Astrocyte of the hippocampus (primary cell): ENCODE data around the gene RALB.

ENCODE experiments used
- DNase-seq: peaks from one replicate; pipeline ENCODE4 v3.0.0; 2011; ENCODE audit warnings: low read depth, low spot score

Gene RALB

DNA sequence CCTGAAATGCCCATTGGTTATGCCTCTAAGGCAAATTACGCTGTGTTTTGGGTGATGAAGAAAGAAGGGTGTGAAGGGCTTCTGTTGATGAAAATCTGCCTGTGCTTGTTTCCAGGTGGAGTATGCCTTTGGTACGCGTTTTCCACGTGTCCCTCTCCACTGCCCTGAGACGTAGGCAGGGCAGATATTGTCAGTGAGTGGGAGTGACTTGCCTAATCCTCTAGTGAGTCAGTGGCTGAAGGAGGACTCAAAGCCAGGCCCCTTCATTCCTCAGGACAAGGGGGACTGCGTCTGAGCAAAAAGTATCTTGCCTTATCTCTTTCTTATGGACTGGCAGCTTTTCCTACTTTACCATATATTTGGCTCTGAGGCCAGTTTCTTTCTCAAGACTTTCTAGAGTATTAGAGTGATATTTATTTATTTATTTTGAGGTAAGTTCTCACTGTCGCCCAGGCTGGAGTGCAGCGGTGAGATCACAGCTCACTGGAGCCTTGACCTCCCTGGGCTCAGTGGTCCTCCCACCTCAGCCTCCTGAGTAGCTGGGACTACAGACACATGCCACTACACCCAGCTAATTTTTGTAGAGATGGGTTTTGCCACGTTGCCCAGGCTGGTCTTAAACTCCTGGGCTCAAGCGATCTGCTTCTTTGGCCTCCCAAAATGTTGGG is 10.2 kb downstream of the RALB start:
- peak; percentile 34 for DNase-seq

DNA sequence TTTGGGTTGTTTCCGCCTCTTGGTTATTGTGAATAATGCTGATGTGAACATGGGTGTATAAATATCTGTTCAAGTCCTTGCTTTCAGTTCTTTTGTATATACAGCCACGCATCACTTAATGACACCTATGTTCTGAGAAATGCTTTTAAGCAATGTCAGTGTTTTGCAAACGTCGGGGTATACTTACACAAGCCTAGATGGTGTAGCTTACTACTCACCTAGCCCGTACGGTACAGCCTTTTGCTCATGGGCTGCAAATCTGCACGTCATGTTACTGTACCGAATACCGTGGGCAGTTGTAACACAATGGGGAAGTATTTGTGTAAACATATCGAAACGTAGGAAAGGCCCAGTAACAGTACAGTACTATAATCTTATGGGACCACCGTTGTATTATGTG is 12.4 kb downstream of the RALB start:
- no peak for DNase-seq

DNA sequence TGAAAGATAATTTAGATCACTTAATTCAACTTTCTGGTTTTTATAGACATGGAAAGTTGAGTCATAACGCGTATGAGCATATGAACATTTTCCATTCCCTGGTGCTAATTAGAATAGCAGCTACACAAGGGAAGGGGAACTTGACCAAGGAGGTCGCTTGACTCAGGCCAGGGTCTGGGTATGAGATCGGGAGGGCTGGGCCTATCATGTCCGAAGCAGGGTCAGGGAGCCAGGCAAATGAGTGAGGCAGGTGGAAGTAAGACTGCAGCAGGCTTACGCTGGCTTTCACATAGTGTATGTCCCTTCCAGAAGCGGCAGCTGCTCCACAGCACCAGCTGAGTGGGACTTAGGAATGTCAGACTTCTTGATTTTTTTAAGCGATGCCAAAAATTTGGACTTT is 14.7 kb downstream of the RALB start:
- DNase-seq: no peak

DNA sequence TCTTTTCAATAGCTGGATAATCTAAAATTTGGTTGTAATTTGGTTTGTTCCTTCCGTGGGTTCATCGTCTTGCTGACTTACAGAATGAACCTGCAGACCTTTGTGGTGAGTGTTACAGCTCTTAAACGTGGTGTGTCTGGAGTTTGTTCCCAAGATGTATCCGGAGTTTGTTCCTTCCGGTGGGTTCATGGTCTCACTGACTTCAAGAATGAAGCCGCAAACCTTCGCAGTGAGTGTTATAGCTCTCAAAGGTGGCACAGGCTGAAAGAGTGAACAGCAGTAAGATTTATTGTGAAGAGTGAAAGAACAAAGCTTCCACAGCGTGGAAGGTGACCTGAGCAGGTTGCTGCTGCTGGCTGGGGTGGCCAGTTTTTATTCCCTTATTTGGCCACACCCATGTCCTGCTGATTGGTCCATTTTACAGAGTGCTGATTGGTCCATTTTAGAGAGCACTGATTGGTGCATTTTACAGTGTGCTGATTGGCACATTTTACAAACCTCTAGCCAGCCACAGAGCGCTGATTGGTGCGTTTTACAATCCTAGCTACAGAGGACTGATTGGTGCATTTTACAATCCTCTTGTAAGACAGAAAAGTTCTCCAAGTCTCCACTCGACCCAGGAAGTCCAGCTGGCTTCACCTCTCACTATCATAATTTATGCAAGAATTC is 16.6 kb downstream of the RALB start:
- DNase-seq: no peak

DNA sequence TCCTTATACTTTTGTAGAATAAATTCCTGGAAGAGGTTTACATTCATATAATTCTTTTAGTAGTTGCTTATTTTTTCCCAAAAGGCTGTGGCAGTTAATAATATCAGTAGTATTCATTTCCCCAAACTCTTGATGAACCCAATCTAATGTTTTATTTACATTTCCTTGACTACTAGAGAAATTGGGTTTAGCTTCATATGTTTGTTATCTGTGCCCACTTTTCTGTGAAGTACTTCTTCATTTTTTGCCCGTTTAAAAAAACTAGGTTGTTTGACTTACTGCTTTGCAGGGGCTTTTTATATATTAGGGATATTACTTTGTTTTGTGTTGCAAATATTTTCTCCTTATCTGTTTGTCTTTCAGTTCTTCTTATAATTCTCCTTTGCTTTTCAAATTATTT is 17.2 kb downstream of the RALB start:
- DNase-seq: no peak

DNA sequence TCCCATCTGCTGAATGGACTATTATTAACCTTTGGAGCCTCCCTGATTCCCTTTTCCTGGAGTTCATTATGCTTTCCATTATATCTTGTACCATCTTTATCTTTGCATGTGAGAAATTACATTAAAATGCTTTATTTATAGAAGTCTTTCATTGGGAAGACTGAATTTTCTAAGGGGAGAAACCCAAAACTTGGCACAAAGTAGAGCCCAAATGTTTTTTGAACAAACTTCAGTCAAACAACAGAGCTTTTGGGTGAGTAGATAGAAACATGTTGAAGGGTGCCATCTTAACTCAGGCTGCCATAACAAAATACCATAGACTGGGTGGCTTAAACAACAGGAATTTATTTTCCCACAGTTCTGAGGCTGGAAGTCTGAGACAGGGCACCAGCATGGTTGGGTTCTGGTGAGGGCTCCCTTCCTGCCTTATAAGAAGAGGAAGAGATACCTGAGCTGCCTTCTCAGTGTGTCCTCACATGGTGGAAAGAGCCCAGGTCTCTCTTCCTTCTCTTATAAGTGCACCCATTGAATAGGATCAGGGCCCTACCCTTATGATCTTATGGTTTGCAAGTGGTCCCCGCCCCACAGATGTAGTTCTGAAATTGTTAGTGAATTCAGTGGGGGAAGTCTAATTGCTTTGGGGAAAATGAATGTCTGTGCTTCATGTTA is 19.2 kb downstream of the RALB start:
- no peak for DNase-seq

DNA sequence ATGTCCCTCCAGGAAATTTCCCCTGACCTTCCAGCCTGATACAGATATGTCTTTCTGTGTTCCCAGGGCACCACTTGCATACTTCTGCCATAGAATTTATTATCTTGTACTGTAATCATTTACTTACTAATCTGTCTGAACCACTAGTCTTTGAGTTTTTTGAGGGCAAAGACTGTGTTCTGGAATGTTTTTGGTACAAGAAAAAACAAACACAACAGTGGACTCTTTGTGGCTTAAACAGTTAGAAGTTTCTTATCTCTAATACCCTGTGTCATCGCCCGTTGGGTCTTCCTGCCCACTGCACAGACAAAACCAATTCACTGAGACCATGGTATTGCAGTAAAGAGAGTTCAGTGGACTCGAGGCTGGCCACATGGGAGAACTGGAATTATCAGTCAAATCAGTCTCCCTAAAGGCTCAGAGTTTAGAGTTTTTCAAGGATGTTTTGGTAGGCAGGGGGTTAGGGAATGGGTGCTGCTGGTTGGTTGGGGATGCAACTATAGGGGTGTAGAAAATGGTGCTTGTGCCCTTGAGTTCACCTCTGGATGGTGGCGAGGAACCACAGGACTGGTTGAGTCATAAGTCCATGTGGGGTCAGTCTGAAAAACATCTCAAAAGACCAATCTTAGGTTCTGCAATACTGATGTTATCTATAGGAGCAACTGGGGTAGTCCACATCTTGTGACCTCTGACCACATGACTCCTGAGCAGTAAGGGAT is 20.3 kb downstream of the RALB start:
- DNase-seq: no peak

DNA sequence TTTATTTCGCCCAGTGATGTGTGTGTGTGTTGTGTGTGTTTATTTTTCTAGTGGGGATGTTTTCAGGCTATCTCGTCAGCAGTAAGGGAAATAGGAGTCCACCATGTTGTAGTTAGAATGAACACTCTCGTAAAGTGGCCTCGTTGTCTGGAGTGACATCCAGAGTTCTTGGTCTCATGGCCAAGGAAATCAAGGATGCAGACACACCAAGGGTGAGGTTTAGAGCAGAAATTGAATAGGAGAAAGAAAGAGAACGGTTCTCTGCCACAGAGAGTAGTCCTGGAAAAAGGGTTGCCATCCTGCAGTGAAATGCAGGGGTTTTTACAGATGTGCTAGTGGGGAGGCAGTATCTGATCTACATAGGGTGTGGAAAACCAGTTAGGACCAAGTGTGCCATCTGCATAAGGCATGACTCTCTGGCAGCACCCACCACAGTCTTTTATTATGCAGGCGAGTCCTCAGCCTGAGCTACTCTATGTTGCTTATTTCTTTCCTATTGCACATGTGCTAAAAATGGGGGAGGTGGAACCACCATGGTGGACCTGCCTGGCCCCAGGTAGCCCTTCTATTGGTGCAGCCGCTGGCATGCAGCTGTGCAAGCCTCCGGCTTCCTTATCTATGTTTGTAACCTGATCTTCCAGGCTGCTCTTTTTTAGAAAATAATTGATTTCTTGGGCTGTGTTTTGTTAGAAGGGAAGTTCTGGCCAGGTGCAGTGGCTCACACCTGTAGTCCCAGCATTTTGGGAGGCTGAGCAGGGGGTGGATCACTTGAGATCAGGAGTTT is 23.2 kb downstream of the RALB start:
- no peak for DNase-seq

DNA sequence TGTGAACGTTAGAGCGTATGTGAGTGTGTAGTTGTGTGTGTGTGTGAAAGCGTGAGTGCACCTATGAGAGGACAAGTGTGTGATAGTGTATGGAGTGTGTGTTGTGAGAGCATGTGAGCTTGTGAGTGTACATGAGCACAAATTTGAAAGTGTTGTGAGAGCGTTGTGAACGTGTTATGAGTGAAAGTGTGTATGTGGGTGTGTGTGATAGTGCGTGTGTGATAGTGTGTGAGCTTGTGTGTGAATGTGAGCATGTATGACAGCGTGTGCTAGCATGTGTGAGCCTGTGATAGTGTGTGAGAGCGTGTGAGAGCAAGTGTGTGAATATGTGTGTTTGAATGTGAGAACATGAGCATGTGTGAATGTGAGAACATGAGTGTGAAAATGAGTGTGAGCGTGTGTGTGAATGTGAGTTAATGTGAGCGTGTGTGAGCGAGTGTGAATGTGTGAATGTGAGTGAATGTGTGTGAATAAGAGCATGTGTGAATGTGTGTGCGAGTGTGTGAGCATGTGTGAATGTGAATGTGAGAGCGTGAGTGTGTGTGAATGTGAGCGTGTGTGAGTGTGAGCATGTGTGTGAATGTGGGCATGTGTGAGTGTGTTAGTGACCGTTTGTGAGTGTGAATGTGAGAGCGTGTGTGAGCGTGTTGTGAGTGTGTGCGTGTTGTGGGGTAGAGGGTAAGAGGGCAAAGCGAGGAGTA is 25.0 kb downstream of the RALB start:
- DNase-seq: no peak

DNA sequence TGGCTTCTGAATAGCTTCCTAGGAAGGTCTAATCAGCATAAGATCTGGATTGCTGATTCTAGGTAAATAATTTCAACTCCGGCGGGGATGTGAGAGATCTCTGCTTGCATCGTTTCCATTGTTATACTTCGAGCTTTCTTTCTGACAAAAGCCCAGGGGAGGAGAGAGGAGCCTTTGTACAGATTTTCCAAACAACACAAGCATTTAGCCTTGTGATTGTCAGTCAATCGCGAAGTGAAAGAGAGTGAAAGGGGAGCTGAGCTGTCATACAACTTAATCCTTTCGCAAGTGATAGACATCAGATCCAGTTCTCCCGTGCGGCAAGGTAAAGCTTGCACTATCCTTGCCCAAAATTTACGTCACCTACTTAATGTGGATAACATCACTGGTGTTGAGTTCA is 26.2 kb downstream of the RALB start:
- DNase-seq: no peak

DNA sequence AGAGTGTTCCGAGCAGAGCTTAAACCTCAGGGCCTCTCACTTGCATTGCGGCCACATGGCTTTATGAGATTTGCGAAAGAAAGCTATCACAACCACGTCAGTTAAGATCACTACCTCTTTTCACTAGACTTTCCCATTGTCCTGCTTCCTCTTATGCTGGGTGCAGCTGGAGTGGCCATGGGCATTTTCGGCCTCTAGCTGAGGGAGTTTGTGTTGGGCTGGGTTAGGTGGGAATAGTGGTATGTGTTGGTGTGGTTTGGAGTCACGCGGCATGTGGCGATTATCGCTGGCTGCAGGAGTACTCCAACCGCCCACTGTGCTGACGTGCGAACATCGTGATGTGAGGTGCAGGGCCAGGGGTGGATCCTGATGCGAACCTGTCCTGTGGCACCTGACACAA is 27.1 kb downstream of the RALB start:
- no peak for DNase-seq

DNA sequence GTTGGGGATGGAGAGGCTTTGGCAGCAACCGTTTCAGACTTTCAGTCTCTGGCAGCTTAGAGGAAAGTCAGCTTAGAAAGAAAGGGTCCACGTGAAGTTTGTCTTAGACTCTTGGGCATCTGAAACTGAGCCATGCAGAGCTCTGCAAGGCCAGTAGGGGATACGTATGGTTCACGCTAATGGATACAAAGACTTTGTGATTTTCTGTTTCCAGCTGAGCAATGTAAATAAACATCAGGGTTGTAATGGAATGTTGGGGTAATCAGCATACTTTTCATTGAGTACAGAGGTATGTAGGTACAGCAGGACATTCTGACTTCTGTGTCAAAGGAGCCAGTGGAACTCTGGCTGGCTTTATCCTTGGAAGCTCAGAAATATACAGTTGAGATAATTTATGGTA is 31.0 kb downstream of the RALB start:
- peak; percentile 64 for DNase-seq

DNA sequence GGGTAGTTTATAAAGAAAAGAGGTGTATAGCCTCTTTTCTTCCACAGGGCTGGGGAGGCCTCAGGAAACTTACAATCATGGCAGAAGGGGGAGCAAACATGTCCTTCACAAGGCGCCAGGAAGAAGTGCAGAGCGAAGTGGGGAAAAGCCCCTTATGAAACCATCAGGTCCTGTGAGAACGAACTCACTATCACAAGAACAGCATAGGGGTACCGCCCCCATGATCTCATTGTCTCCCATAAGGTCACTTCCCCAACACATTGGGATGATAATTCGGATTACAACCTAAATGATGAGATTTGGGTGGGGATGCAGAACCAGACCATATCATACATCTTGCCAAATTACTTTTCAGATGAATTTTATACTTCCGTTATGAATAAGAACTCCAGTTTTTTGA is 32.4 kb downstream of the RALB start:
- DNase-seq: no peak

DNA sequence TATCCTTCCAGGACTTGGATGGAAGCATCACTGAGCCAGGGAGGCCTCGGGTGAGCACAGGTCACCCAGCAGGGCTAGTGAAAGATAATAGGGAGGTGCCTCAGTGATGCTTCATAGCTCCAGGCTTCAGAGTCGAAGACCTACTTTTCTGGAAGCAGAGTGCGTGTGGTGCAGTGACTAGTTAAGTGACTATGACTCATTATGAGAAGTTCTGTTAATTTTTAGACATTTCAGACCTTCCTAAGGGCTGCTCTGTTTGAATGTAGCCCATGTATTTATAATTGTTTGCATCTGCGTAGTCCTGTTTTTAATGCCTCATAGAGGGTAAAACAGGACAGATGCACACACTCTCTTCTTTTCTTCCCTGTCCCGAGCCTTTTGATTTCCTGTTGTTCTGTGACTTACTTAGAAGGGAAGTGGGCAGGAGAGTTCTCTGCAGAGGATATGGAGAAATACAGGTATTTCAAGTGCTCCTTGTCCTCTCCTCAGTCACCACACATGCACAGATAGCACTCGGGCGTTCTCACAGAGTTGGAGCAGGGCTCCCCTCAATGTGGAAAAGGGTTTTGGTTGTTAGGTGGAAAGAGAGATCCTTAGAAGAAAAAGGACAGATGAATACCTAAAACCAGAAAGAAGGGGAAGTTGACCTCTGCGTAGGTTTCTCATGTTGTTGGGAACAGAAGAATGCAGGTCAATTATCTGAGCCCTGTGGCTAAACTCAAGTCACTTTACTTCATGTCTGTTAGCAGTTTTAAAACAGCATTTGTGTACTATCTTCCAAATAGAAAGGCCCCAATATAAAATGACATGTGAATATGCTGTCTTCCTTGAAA is 34.7 kb downstream of the RALB start:
- DNase-seq: peak; percentile 68

DNA sequence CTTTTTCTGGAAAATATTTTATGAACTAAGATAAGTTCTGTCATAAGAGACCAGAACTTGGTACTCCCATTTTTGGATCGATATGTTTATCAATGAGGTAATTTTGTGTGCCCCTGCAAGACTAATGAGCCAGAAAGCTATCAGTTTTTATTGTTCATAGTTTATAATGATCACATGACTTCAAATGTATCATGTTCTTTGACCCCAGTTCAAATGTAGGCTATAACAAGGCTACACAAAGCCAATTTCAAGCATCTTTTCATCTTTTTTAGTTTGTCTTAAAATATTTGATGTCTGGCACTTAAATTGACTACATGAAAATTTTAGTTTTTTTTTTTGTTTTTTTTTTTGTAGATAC is 35.3 kb downstream of the RALB start:
- no peak for DNase-seq

DNA sequence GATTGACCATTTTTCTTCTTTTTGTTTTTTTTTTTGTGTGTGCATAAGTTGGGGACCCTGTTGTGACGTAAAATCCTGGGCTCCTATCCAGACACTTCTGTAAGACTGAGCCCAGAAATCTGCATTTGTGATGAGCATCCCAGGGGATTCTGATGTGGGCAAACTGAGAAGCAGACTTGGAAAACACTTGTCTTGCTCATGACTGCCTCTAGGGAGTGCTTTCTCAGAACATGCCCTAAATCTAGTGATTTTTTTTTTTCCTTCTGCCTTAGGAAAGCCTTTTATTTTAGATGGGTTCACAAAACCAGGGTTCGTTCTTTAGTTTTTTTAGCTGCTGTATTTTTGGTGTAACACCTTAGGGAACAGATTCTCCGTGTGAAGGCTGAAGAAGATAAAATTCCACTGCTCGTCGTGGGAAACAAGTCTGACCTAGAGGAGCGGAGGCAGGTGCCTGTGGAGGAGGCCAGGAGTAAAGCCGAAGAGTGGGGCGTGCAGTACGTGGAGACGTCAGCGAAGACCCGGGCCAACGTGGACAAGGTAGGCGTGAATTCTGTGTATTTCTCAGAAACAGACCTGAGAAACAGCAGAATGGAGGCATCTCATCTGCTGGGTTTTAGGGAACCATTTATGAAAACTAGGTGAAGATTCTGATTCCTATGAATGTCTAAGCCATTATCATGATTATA is 36.7 kb downstream of the RALB start:
- no peak for DNase-seq

DNA sequence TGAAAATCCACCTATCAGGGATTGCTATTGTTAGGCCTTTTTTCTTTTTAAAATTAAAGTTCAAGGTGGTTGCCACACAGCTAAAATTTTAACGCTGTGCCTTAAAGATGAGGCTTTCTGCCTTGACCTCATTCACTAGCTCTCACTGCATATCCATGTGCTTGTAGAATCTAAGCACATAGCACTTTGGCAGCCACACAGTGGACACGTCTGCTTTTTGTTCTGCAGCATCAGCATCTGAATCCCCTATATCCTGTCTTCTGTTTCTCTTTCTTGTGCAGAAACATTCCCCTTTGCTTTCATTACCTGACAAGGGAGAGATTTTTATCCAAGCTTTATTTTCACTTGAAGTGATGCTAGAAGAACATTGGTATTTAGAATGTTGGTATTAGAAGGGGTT is 38.1 kb downstream of the RALB start:
- DNase-seq: no peak

DNA sequence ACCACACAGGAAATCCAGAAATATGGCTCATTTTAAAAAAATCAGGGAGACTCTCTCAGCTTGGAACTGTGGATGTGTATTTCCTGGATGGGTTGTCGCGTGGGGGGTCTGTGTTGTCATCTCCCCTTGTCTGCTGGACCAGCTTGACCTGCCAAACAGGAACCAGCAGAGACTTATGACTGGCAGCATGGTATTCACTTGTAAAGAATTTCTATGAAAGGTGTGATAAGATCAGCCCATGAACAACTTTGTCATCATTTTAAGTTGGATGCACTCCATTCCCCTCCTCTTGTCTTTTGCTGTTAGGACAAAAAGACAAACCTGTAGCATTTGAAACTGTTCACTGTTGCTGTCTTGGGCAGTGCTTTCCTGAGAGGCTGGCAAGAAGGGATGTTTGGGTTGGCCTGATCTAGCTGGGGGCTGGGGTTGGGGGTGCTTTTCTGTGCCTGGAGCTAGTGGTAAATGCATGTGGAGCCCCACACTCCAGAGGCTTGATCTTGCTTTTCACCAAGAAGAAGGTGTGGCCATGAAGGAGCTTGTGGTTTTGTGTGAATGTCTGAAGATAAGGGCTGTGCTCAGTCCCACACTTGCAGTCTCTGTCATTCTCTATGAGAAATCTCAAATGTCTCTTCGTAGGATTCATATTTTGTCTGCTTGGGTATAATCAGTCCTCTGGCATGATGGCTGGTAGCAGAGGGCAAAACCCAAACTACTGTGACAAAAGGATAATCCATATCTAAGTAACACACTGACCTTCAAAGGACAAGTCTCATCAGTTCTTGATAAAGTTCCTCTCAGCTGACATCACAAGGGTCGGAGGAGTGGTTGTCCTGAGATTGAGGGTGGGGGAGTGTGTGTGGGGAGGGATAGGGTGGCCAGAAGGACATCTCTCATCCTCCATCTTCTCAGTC is 39.0 kb downstream of the RALB start:
- DNase-seq: peak; percentile 48
